HG03280 (cell line): ENCODE measurements around the gene EXOC3.
"Not testable (repeated sequence)": the region's sequence is repeated elsewhere in the genome, so short reads cannot be mapped to it uniquely, and the experiment has no call there.

ENCODE experiments used
- ATAC-seq: cut with Tn5 transposase; IDR thresholded peaks from one replicate; pipeline ENCODE4 v1.9.1; 2021; ENCODE audit warnings: mild to moderate bottlenecking, moderate library complexity; ENCODE audit not compliant: unreplicated experiment

The EXOC3 gene

DNA sequence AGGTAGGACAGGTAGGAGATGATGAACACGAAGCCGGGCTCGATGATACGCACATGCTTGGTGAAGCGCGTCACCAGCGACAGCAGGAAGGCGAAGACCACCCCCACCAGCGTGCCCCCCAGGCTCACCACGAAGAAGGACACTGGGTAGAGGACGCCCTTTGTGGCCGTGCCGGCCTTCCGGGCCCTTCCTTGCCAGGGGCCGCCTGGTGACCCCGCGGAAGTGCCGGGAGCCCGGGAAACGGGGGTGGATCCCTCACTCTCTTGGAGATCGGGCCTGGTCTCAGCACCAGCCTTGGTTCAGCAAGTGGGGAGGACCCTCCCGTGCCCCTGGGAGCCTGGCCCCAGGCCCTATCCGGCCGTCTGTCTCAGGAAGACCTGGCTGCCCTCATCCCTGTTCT is 41.6 kb downstream of the EXOC3 start:
- no peak for ATAC-seq

DNA sequence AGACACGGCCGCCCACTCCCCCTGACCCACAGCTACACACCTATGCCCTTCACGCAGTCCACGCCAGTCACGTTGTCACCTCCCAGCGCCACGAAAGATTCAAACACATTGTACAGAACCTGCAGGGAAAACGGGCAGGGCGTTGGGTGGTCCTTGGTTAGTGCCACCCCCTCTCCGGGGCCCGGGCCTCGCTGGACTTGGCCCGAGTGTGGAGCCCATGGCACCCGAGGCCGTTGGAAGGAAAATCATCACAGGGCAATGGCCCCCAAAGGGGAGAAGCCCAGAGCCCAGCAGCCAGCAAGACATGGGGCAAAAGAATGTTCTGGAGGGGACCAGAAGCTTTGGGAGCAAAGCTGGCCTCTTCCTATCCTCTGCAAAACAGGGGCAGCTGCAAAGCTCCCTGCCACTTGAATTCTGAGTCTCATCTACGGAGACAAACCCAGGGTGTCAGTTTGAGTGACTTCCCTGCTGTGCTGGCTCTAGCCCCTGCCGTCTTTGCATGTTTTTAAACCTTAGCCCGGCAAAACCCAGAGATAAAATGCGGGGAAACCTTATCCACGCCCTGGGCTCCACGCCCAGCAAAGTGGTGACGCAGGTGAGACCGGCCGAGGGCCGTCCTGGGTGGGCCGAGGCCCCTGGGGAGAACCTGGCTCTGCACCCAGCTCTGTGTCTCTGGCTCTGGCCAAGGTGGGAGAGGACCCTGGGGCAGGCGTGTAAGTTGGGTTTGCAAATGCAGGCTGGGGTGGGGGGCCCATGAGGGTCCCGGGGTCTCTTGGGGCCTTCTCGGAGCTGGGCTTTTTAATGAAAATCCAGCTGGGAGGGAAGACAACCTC is 42.4 kb downstream of the EXOC3 start:
- no peak for ATAC-seq

DNA sequence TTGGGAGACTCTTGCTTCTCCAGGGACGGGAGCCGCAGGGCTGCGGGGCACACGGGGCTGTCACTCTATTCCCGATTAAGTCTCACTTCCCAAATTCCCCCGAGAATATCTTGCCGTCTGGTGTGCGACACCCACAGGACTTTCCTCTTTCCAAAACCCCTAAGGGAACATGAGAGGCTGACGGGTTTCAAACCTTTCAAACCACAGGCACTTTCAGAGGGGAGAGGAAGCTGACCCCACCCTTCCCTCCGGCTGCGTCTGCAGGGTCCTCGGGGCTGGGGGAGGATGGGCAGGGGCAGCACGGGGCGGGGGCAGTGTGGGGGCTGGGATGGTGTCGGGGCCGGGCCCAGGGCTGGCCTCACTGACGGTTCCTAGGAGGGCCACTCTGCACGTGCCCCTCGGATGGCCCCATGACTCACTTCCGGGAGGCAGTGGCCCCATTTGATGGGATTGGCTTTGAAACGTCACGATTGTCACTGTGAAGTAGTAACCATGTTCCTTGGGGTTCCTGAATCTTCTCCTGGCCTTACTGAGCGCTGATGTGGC is 43.0 kb downstream of the EXOC3 start:
- no peak for ATAC-seq

DNA sequence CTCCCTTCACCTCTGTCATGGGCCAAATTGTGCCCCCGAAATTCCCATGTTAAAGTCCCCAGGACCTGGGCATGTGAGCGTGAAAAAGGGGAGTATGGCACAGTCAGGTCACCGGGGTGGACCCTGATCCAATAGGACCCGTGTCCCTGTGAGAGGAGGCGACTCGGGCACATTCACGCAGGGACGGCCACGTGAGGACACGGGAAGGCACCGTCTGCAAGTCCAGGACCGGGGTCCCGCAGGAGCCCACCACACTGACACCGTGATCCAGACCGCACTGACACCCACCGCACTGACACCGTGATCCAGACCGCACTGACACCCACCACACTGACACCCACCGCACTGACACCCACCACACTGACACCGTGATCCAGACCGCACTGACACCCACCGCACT is 43.6 kb downstream of the EXOC3 start:
- ATAC-seq: not testable (repeated sequence)

DNA sequence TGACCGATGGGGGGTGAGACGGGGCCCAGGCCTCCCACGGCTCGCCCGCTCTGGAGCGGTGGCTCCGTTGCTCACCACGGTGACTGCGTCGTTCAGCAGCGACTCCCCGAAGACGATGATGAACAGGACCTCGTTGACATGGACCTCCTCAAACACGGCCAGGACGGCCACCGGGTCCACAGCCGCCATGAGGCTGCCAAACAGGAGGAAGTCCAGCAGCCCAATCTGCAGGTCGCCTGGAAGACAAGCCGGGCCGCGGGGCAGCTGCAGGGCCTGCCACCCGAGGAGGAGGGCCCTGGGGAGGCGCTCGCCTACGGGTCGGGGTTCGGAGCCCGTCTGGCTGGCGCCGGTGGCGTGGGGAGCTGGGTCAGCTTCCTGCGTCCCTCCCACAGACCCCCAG is 45.3 kb downstream of the EXOC3 start:
- ATAC-seq: no peak

DNA sequence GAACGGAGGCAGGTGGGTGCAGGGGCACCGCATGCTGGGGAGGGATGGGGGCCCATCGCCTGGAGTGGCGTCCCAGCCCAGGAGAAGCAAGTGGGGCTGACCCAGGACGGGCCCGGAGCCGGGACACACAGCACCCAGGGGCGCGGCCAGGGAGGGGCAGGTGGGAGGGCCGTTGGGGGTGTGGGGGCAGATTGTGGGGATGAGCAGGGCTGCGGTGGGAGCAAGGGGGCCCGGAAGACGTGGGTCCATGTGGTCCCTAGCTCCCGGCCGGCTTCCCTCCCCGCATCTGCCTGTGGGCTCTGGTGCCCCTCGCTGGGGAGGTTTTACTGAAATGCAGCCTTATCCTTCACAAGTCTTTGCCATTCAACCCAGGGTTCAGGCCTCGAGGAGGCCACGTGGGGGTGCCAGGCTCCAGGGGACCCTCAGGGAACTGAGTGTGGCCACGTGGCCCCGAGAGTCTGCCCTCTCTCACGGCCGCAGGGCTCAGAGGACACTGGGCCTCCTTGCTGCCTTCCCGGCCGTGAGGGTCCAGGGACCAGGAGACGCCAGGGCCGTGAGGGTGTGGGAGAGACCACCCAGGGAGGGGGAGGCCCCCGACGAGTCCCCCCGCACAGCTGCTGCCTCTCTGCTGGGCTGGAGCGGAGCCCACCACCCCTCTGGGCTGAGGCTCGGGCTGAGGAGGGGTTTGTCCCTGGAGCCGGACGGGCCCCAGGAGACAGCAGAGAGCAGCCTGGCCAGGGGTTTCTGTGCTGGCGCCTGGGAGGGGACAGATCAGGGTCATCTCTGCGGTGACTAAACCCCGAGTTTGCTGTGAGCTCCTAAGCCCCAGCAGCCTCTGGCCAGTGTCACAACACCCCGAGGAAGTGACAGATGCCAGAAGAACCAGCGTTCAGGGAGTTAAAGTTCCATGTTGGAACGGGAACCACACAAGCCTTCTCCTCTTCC is 46.0 kb downstream of the EXOC3 start:
- no peak for ATAC-seq

DNA sequence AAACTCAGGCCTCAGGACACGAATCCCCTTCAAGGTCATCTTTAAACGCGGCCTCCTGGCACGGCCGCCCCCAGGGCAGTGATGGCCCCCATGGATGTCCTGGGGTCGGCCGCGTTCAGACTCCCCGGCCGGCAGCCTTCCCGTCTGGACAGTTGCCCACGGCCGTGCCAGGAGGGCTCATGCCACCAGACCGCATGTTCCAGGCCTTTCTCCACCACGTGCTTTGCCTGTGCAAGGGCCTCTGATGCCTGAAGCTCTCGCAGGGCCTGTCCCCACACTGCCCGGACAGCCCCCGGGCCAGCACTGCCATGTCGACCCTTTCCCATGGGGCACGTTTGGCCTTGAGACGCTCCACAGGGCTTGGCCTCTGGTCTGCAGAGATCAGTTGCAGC is 46.7 kb downstream of the EXOC3 start:
- no peak for ATAC-seq

DNA sequence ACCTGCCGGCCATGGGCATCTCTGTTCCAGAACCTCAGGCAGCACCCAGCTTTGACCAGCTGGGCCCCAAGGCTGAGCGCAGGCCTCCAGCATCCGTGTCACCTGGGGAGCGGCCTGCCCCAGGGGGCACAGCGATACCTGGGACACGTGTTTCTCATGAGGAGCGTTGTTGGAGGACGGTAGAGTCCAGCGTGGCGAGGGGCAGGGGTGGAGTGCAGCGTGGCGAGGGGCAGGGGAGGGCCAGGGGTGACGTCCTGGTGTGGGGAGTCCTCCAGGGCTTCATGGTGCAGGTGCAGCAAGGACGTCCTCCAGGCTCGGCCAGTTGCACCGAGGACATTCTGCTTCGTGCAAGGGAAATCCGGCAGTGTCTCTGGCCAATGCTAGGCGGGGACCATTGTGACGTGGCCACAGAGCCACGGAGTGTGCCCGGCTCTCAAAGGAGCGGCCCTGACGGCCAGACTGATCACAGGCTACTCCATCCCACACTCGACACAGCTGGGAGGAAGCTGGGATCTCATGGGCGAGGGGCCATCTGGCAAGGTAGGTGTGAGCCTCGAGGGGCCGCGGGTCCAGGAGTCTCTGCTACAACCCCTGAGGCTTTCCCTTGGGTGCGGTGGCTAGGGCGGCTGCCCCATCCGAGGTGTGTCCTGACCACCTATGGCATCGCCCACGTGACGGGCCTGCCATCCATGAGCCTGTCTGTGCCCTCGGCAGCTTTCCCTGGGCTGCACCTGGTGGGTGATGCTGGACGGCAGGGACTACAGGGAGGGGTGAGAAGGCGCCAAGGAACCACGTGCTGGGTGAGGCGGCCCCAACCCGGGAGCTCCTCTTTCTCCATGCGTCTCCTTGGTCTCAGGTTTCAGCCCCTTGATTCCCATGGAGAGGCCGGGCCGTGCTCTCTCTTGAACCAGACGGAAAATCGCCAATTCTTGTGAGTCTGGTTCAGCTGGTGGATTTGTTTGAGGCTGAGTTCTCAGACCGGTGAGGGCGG is 47.4 kb downstream of the EXOC3 start:
- no peak for ATAC-seq

DNA sequence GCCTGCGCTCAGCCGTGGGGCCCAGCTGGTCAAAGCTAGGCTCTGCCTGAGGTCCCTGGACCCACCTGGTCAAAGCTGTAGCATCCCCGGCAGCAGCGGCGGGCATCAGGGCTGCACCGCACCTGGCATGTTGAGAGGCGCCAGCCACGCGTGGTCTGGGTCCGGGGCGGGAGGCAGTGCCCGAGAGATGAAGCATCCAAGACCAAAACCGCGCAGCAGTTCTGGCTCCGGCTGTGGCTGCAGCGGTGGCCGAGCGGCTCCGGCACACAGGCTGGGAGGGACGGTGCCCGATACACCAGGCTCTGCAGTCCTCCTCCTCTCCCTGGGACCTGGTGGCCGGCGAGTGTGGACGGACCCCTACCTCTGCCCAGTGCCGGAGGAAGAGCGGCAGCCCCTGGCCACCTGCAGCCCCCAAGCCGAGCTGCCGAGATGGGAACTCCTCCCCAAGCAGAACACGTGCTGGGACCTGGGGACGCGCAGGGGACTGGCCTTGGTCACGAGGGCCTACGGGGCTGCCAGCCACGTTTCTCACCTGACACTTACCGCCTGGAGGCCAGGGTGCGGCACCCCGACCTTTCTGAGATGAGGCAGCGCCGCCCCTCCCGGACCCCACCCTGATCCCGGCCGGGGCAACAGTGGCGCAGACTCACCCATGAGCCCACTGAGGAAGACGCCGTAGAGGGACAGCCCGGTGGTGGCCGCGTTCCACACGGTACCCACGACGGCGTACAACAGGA is 48.3 kb downstream of the EXOC3 start:
- no peak for ATAC-seq

DNA sequence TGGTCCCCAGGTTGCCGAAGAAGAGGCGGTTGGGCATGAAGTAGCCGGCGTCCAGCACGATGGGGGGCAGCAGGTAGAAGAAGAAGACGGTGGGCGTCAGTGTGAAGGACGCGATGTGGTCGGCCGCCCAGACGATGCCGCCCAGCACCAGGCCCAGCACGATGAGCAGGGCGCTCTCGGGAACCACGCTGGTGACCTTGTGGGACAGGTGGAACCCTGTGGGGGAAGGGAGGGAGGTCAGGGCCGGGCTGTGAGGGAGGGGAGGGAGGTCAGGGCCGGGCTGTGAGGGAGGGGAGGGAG is 48.8 kb downstream of the EXOC3 start:
- no peak for ATAC-seq

DNA sequence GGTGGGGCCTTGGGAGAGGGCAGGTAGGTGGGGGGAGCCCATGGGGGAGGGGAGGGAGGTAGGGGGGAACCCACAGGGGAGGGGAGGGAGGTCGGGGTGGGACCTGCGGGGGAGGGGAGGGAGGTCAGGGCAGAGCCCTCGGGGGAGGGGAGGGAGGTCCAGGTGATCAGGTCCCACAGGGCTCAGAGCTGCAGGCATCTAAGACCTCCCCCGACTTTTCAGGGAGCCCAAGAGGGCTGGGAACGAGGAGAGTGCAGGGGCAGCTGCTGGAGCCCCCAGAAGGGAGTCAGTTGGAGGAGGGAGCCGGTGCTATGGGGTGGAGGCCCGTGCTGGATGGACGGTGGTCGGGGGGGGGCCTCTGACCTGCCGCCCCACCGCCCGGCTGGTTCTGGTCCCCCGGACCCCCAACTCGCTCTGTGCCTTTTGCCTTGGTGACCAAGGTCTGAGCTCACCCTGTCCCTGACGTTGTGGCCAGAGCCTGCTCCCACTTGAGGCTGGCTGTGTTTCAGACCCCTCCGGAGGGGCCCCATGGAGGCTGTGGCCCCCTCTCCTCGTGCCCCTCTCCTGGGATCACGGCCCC is 49.4 kb downstream of the EXOC3 start:
- no peak for ATAC-seq

DNA sequence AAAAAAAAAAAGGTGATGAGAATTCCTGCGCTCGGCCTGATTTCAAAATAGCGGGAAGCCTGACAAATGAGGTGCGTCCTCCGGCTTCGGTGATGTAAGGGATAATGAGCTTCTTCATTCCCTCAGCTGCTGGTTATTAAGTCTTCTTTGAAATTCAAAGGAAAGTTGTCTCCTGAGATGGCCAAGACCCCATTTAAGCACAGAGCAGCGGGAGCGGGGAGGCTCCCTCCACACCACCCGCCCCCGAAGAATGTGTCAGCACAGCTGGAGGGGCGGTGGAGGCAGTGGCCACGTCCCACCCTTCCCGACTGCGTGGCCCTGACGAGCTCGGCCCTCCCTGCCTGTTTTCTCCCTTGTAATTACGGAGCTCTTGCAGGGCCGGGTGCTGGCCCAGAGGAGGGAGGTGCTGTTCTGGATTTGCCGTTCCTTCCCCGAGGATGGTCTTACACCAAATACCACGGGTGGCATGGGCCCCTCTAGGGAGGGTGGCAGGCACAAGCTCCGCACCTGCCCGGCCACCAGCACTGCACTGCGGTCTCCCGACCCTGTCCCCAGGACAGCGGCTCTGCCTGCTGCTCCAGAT is 50.2 kb downstream of the EXOC3 start:
- ATAC-seq: no peak

DNA sequence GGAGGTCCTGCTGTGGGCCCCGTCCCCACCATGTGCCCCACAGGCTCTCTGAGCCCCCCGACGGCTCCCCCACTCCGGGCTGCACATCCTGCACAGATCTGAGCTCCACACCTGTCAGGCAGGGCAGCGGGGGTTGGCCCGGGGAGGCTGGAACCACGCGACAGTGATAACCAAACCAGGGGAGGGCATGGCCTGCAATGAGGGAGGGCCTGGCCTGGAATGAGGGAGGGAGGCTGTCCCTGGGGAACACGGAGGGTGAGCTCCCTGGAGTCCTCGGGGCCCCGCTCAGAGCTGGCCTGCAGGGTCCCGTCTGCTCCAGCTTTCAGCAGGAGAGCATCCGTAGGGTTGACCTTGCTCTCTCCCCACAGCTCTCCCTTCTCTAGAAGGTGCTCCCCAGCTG is 50.8 kb downstream of the EXOC3 start:
- no peak for ATAC-seq

DNA sequence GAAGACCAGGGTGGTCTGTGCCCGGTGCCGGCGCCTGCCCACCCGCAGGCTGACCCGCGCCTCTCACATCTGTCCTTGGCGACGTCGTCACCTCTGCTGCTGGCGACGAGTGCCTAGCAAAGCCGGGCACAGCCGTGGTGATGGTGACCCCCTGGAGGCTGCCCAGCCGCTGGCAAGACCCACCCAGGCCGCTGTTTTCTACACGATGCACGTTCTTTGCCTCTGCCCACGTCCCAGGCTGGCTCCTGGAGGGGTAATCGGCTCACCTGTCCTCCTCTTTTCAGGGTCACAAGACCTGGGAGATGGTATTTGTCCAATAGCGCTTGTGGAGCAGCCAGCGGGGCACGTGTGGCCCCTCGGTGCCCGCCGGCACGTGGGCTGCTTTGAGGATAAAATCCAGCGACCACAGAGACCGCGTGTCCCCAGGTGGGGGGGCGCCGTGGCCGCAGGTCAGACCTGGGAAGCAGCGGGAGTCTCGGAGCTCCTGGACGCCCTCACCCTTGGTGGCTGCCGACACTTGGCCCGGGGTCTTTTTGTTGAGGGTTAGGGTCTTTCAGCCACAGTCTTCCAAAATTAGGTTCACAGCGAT is 51.8 kb downstream of the EXOC3 start:
- ATAC-seq: no peak

DNA sequence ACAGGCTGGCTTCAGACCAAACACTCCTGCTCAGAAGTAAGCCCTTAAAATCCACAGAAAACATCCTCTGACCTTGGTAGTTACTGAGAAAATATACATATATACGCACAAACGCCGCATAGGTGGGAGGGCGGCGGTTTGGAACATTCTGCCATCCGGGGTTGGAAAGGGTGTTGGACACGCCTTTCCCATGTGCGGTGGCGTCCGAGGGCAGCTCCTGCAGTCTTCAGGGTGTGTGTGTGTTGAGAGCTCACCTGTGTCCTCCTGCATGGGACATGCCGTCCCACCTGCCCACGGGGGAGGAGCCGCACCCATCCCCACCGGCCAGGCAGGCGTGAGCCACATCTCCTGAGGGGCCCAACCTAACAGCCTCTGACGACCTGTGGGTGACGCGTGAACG is 53.1 kb downstream of the EXOC3 start:
- ATAC-seq: no peak

DNA sequence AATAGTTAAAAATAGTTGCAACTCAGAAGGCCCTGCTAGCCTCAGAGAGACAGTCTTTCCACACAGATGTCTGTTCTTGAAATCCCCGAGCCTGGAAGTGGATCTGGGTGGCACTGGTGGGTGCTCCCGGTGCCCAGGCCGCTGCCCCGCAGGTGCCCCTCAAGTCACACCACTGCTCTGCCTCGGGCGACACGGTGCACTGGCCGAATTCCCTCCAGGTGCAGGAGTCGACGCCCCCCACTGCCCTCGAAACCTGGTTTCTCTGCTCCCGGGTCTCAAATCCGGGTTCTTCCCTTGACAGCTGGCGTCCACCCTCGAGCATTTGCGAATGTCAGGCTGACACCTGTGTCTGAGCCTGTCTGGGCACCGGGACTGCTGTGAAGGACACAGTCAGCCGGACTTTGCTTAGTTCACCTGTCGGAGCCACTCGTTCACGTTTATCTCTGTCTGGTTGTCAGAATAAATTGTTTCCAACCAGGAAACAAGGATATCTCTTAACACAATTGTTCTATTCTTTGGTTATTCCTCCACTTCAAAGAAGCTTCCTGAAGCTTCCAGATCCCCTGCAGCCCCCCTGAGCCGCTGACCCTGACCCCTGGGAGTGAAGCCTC is 54.2 kb downstream of the EXOC3 start:
- ATAC-seq: no peak

DNA sequence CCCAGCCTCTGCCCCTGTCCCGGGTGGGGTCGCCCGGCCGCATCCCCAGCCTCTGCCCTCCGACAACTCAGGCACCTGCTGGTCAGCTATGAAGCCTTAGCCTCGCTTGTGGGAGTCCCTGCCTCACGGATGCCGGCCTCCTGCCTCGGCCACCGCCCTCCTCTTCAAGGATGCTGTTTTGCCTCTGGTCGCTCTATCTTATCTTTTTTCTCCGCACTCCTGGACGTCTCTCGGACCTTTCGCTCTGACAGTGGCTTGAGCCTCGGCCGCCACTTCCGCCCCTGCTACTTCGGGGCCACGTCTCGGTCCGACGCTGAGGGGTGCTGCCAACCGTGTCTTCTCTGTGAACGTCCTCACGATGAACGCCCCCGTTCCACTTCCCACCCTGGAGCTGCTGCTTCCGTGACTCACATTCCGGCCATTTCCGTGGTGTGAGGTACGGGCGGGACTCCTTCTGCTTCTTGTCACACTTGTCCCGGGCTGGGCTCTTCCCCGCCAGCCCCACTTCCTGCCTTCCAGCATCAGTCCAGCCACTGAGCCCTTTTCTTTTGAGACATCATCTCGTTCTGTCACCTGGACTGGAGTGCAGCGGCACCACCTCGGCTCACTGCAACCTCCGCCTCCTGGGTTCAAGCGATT is 55.0 kb downstream of the EXOC3 start:
- no peak for ATAC-seq
